B cell (primary cell): ENCODE data around the gene BNC2. TPM values are rescaled to one million over a fixed set of nuclear protein-coding genes. Genes with fewer than 3 reads are reported as not detected.

Experiments
- ATAC-seq: fragments of 200-7000 bp; cut with Tn5 transposase; one replicate; pipeline ENCODE4 v1.10.0; 2021; ENCODE audit warnings: low read depth, mild to moderate bottlenecking, moderate number of reproducible peaks, moderate library complexity
- CTCF ChIA-PET: fragments of 350-600 bp; sonication (Branson Sonifier 250); formaldehyde crosslinking; loops from one replicate; lab custom pipeline; 2021; ENCODE audit warnings: antibody characterized with exemption, inconsistent platforms; lab: Charles Lee
- POLR2A ChIA-PET: fragments of 350-600 bp; sonication (Branson Sonifier 250); formaldehyde crosslinking; loops from one replicate; lab custom pipeline; 2021; ENCODE audit warnings: antibody characterized with exemption; lab: Charles Lee
- DNase-seq: peaks from one replicate; pipeline ENCODE4 v3.0.0; 2013
- H2AFZ ChIP-seq: 2 replicates; pipeline ENCODE4 v1.6.1; 2012; ENCODE audit warnings: mild to moderate bottlenecking, low read depth, low read length; ENCODE audit not compliant: insufficient read depth, poor library complexity, severe bottlenecking
- H3K27ac ChIP-seq, 2 donors: 1 replicate in 1 of 2; 2 replicates in 1 of 2; pipeline ENCODE4 v1.5.1; 2012 to 2013; ENCODE audit warnings: low read length in 2 of 2, mild to moderate bottlenecking in 2 of 2, moderate library complexity in 1 of 2
- H3K27me3 ChIP-seq, 4 experiments: fragments of 200-600 bp in 1 of 4; sonication (generic) in 1 of 4; replicated peaks in 1 of 4; 1 replicate in 2 of 4; 2 replicates in 2 of 4; pipeline versions ENCODE4 v1.6.1 to v1.7.0; 2013 to 2016; ENCODE audit warnings: low read length in 3 of 4, mild to moderate bottlenecking in 2 of 4, mixed read lengths in 1 of 4, moderate library complexity in 1 of 4; ENCODE audit not compliant: insufficient read depth in 4 of 4, control insufficient read depth in 3 of 4; ENCODE audit errors: control extremely low read depth in 1 of 4
- H3K36me3 ChIP-seq, 2 experiments: replicated peaks in 1 of 2; 1 replicate in 1 of 2; 2 replicates in 1 of 2; pipeline versions ENCODE4 v1.6.1 to v1.7.1; 2013; ENCODE audit warnings: low read length in 1 of 2; ENCODE audit not compliant: insufficient read depth in 2 of 2, control insufficient read depth in 1 of 2; ENCODE audit errors: control extremely low read depth in 1 of 2, extremely low read depth in 1 of 2
- H3K4me1 ChIP-seq, 2 donors: fragments of 200-600 bp in 1 of 2; sonication (generic) in 1 of 2; 1 replicate in 1 of 2; 2 replicates in 1 of 2; pipeline versions ENCODE4 v1.5.1 to v1.6.1; 2013 to 2017; ENCODE audit warnings: low read length in 2 of 2; ENCODE audit not compliant: control insufficient read depth in 2 of 2, insufficient read depth in 2 of 2
- H3K4me2 ChIP-seq: replicated peaks from 2 replicates; pipeline ENCODE3; 2012; ENCODE audit warnings: mild to moderate bottlenecking, low read depth, low read length; ENCODE audit not compliant: poor library complexity, severe bottlenecking
- H3K4me3 ChIP-seq, 5 experiments: fragments of 200-600 bp in 1 of 5; sonication (generic) in 1 of 5; 1 replicate in 3 of 5; 2 replicates in 2 of 5; pipeline versions ENCODE4 v1.5.1 to v1.7.0; 2011 to 2016; ENCODE audit warnings: low read length in 4 of 5, mild to moderate bottlenecking in 4 of 5, low read depth in 2 of 5, control low read depth in 1 of 5, moderate library complexity in 1 of 5; ENCODE audit not compliant: insufficient read depth in 1 of 5; ENCODE audit errors: control extremely low read depth in 1 of 5, extremely low read depth in 1 of 5
- H3K79me2 ChIP-seq: fragments of 200-600 bp; sonication (generic); one replicate; pipeline ENCODE4 v1.6.0; 2016; ENCODE audit warnings: low read length; ENCODE audit not compliant: control insufficient read depth, insufficient read depth
- H3K9ac ChIP-seq: fragments of 200-600 bp; sonication (generic); 2 replicates; pipeline ENCODE4 v1.6.1; 2017; ENCODE audit warnings: mild to moderate bottlenecking, low read length, moderate library complexity
- H3K9me3 ChIP-seq, 3 donors: one replicate each; pipeline versions ENCODE4 v1.6.1 to v1.7.1; 2013; ENCODE audit warnings: low read length in 2 of 3; ENCODE audit not compliant: control insufficient read depth in 2 of 3, insufficient read depth in 1 of 3; ENCODE audit errors: control extremely low read depth in 1 of 3
- H4K20me1 ChIP-seq: 2 replicates; pipeline ENCODE4 v1.6.0; 2012; ENCODE audit warnings: mild to moderate bottlenecking, low read length; ENCODE audit not compliant: insufficient read depth, control insufficient read depth, poor library complexity, severe bottlenecking
- H3K27ac Mint-ChIP-seq: one replicate; pipeline ENCODE4 v1.8.0; 2021; ENCODE audit warnings: mixed read lengths
- H3K27me3 Mint-ChIP-seq: one replicate; pipeline ENCODE4 v1.8.0; 2021; ENCODE audit warnings: mixed read lengths
- H3K4me1 Mint-ChIP-seq: one replicate; pipeline ENCODE4 v1.8.0; 2021; ENCODE audit warnings: mixed read lengths
- H3K4me3 Mint-ChIP-seq: one replicate; pipeline ENCODE4 v1.8.0; 2021; ENCODE audit warnings: mixed read lengths
- H3K9me3 Mint-ChIP-seq: one replicate; pipeline ENCODE4 v1.8.0; 2022; ENCODE audit warnings: mixed read lengths; ENCODE audit not compliant: insufficient read depth
- CTCF ChIP-seq: fragments of 200-600 bp; IDR thresholded peaks from one replicate; pipeline ENCODE4 v1.8.0; 2022; ENCODE audit warnings: antibody characterized with exemption, mild to moderate bottlenecking
- EZH2 ChIP-seq: IDR thresholded peaks from 2 replicates; pipeline ENCODE4 v1.6.1; 2012; ENCODE audit warnings: borderline replicate concordance, low read depth, mild to moderate bottlenecking, moderate library complexity, low read length; ENCODE audit not compliant: insufficient read depth, poor library complexity, severe bottlenecking
- WGBS: methylation state at CpG from one replicate; pipeline ENCODE4 v1.1.5; 2013; ENCODE audit warnings: missing lambda C conversion rate; ENCODE audit not compliant: insufficient coverage; 5-methylcytosine and 5-hydroxymethylcytosine counted together
- intact Hi-C: fragments of 100-400 bp; cut with micrococcal nuclease; formaldehyde crosslinking; loops from one replicate; pipeline ENCODE4 v1.10.0; 2022
- polyA plus RNA-seq: library from polyadenylated mRNA; depleted of rRNA; stranded (reverse); fragments of >200 nt; gene quantifications from 2 replicates; pipeline ENCODE4 v1.2.3, GENCODE V29; 2012
- total RNA-seq, 2 donors: library from RNA; stranded (reverse); fragments of 120-200 nt in 1 of 2; gene quantifications; 1 replicate in 1 of 2; 2 replicates in 1 of 2; pipeline versions ENCODE4 v1.2.3 to v1.2.4, GENCODE V29; 2013 to 2022

Gene BNC2
- total and polyA plus RNA-seq, 2 donors (not counting 1 experiment from before 2014, with no cell fraction given) = 0.01 TPM; not detected in 1

GRCh38 chr9:16680541-16680940 is 189.9 kb downstream of the BNC2 start:
- ChIA-PET CTCF (no interaction called here), POLR2A (no interaction called here)
- Histone ChIP-seq H3K27ac (no peak overlapping the region), H3K9ac (no peak overlapping the region), H3K79me2 (no peaks in the 10 kb centered on the region), H3K36me3 (no peaks in the 10 kb centered on the region), H3K4me2 (no peak overlapping the region), H3K4me1 (no peaks in the 10 kb centered on the region), H3K9me3 (no peaks in the 10 kb centered on the region), H3K27me3 (no peaks in the 10 kb centered on the region), H4K20me1 (no peaks in the 10 kb centered on the region), H2AFZ (no peak overlapping the region), H3K4me3 (no peak overlapping the region)
- intact Hi-C loops = no loop called here
- ATAC-seq (no peak), DNase-seq (no peak)
- H3K27ac Mint-ChIP-seq = no peak overlapping the region
- no peaks in the 10 kb centered on the region for H3K9me3 Mint-ChIP-seq
- no peak overlapping the region for H3K4me3 Mint-ChIP-seq
- H3K27me3 Mint-ChIP-seq = no peaks in the 10 kb centered on the region
- TF ChIP-seq CTCF (no peak), EZH2 (no peak)
- no peaks in the 10 kb centered on the region for H3K4me1 Mint-ChIP-seq
- WGBS = no CpG with 5 or more reads among the region's 3 CpGs

DNA sequence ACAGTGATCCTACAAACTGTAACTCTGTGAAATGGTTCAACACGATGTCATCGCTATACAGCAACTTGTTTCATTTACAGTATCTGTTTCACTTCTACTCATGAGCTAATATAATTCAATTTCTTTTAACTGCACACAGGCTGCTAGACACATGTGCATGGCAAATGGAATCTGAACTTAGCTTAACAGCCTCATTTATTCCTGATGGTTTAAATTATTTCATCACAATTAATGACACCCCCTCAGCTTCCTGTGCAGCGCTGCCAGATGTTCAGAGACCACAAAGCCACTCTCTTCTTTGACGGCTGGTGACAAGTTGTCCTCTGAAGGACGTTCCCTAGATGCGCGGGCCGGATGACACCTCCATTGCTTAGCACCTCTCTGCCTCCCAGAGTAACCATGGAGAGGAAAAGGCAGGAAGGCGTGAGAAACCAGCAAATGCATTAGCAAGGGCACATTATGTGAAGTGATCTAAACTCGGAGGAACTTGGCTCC is 191.1 kb downstream of the BNC2 start:
- ChIA-PET POLR2A (no interaction called here), CTCF (no interaction called here)
- TF ChIP-seq EZH2 (no peak), CTCF (no peak)
- H3K9me3 ChIP-seq = no peaks in the 10 kb centered on the region
- Mint-ChIP-seq H3K9me3 (no peaks in the 10 kb centered on the region), H3K4me3 (no peak overlapping the region), H3K27me3 (no peaks in the 10 kb centered on the region), H3K27ac (no peak overlapping the region), H3K4me1 (no peaks in the 10 kb centered on the region)
- no peak overlapping the region for H3K4me2 ChIP-seq
- no peak overlapping the region for H2AFZ ChIP-seq
- no peak overlapping the region for H3K9ac ChIP-seq
- no peaks in the 10 kb centered on the region for H3K4me1 ChIP-seq
- H3K27me3 ChIP-seq = no peaks in the 10 kb centered on the region
- no peaks in the 10 kb centered on the region for H3K79me2 ChIP-seq
- H4K20me1 ChIP-seq = no peaks in the 10 kb centered on the region
- no peak for ATAC-seq
- no peak overlapping the region for H3K27ac ChIP-seq
- WGBS = 61% methylated on average over 9 of the region's 10 CpGs
- no peaks in the 10 kb centered on the region for H3K36me3 ChIP-seq
- no peak for DNase-seq
- intact Hi-C loops = no loop called here
- H3K4me3 ChIP-seq = no peak overlapping the region
